HepG2 (cell line): ENCODE data around the gene PCBP4. TPM values are rescaled to one million over a fixed set of nuclear protein-coding genes. Genes with fewer than 3 reads are reported as not detected.

ENCODE experiments used
- AFF4 ChIP-seq: sonication (generic); formaldehyde crosslinking; IDR thresholded peaks from 2 replicates; pipeline ENCODE4 v1.4.0; 2020; ENCODE audit warnings: missing genetic modification reagents
- HBP1 ChIP-seq: IDR thresholded peaks from 2 replicates; pipeline ENCODE4 v1.6.1; 2016; ENCODE audit warnings: low read depth, control low read depth
- RERE ChIP-seq: IDR thresholded peaks from 2 replicates; pipeline ENCODE4 v1.6.1; 2016; ENCODE audit warnings: low read depth, missing genetic modification reagents, missing compliant biosample characterization
- SOX5 ChIP-seq: IDR thresholded peaks from 2 replicates; pipeline ENCODE4 v1.6.1; 2016; ENCODE audit warnings: borderline replicate concordance
- TARDBP ChIP-seq: sonication (generic); formaldehyde crosslinking; IDR thresholded peaks from 2 replicates; pipeline ENCODE4 v1.8.0; 2022; ENCODE audit warnings: mild to moderate bottlenecking, missing genetic modification reagents
- TOPORS ChIP-seq: sonication (generic); formaldehyde crosslinking; IDR thresholded peaks from 2 replicates; pipeline ENCODE4 v1.8.0; 2023; ENCODE audit warnings: mild to moderate bottlenecking, missing genetic modification reagents
- ZNF207 ChIP-seq: fragments of 450-650 bp; IDR thresholded peaks from 2 replicates; pipeline ENCODE4 v1.6.1; 2016; ENCODE audit warnings: antibody characterized with exemption, borderline replicate concordance
- ZXDC ChIP-seq: sonication (generic); formaldehyde crosslinking; IDR thresholded peaks from 2 replicates; pipeline ENCODE4 v1.5.0; 2020; ENCODE audit warnings: mild to moderate bottlenecking, missing genetic modification reagents
- polyA plus RNA-seq, 8 experiments: library from polyadenylated mRNA; depleted of rRNA in 3 of 8; stranded (reverse) in 7 of 8; unstranded in 1 of 8; fragments of >200 nt; fragmentation: Illumina TruSeq in 4 of 8; extraction: Trizol in 4 of 8; gene quantifications; 2 replicates each; pipeline versions ENCODE4 v1.2.1 to v1.2.3, GENCODE V29; 2011 to 2016; ENCODE audit warnings: low read depth in 4 of 8, missing spikeins in 1 of 8, mixed read lengths in 1 of 8; ENCODE audit not compliant: insufficient read depth in 1 of 8
- total RNA-seq, 5 experiments: library from RNA; depleted of rRNA; stranded (reverse); fragments of >200 nt; fragmentation: Illumina TruSeq; extraction: Trizol; gene quantifications; 2 replicates each; pipeline ENCODE4 v1.2.3, GENCODE V29; 2016; ENCODE audit warnings: low read depth in 1 of 5
- TF ChIP-seq, protein P1 (sequence below): IDR thresholded peaks from 2 replicates; pipeline ENCODE4 v1.6.1; 2016; ENCODE audit warnings: mild to moderate bottlenecking
- TF ChIP-seq, protein P2 (sequence below): sonication (generic); formaldehyde crosslinking; IDR thresholded peaks from 2 replicates; pipeline ENCODE4 v1.9.0; 2021; ENCODE audit warnings: missing genetic modification reagents, borderline replicate concordance
- TF ChIP-seq, protein P3 (sequence below): sonication (generic); formaldehyde crosslinking; IDR thresholded peaks from 2 replicates; pipeline ENCODE4 v1.4.0; 2020; ENCODE audit warnings: missing genetic modification reagents

The PCBP4 gene
- total and polyA plus RNA-seq, 2 of the 13 experiments (the other 11 are each of a cell fraction or from before 2014, with no cell fraction given) = 36.8 to 51.3 TPM

- TF ChIP-seq HBP1 (CRISPR knock-in tag) (peak; percentile 80; the same call in 1 of the 2 replicates), TOPORS (CRISPR knock-in tag) (no peak), ZXDC (CRISPR knock-in tag) (no peak; the same call in 1 of the 2 replicates), AFF4 (CRISPR knock-in tag) (0 out of 2 replicates have a peak, but pooled peaks have one; percentile 49), TARDBP (CRISPR knock-in tag) (peak; percentile 55; the same call in 1 of the 2 replicates), SOX5 (CRISPR knock-in tag) (peak; percentile 63; the same call in 1 of the 2 replicates), RERE (CRISPR knock-in tag) (0 out of 2 replicates have a peak, but pooled peaks have one; percentile 15), ZNF207 (no peak)
- TF ChIP-seq, protein P1, sequence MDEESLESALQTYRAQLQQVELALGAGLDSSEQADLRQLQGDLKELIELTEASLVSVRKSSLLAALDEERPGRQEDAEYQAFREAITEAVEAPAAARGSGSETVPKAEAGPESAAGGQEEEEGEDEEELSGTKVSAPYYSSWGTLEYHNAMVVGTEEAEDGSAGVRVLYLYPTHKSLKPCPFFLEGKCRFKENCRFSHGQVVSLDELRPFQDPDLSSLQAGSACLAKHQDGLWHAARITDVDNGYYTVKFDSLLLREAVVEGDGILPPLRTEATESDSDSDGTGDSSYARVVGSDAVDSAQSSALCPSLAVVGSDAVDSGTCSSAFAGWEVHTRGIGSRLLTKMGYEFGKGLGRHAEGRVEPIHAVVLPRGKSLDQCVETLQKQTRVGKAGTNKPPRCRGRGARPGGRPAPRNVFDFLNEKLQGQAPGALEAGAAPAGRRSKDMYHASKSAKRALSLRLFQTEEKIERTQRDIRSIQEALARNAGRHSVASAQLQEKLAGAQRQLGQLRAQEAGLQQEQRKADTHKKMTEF (CRISPR knock-in tag) = 0 out of 2 replicates have a peak, but pooled peaks have one; percentile 19
- TF ChIP-seq, protein P2, sequence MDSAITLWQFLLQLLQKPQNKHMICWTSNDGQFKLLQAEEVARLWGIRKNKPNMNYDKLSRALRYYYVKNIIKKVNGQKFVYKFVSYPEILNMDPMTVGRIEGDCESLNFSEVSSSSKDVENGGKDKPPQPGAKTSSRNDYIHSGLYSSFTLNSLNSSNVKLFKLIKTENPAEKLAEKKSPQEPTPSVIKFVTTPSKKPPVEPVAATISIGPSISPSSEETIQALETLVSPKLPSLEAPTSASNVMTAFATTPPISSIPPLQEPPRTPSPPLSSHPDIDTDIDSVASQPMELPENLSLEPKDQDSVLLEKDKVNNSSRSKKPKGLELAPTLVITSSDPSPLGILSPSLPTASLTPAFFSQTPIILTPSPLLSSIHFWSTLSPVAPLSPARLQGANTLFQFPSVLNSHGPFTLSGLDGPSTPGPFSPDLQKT (CRISPR knock-in tag) = no peak
- TF ChIP-seq, protein P3, sequence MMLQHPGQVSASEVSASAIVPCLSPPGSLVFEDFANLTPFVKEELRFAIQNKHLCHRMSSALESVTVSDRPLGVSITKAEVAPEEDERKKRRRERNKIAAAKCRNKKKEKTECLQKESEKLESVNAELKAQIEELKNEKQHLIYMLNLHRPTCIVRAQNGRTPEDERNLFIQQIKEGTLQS (CRISPR knock-in tag) = peak; percentile 81; the same call in 1 of the 2 replicates
Measured at GRCh38 chr3:51982352-51982837, 15.1 kb upstream of the PCBP4 start (continued).
